GM12878 (cell line): ENCODE results near the gene GORASP2. TPM values are rescaled to one million over a fixed set of nuclear protein-coding genes. Genes with fewer than 3 reads are reported as not detected.

Experiments
- ATAC-seq: fragments of 200-7000 bp; cut with Tn5 transposase; 3 replicates; pipeline ENCODE4 v1.9.1; 2020; ENCODE audit warnings: mild to moderate bottlenecking, moderate library complexity
- BruUV-seq: library from RNA; stranded (reverse); fragments of 400-500 nt; replicated peaks from 2 replicates; lab custom pipeline; 2021; lab: Mats Ljungman, UMichigan
- CTCF ChIA-PET: fragments of 300-600 bp; sonication (Branson Sonifier 250); formaldehyde crosslinking; extraction: SDS; loops from one replicate; lab custom pipeline; 2021; ENCODE audit warnings: inconsistent platforms; lab: Yijun Ruan, JAX
- POLR2A ChIA-PET: fragments of 350-600 bp; formaldehyde crosslinking; extraction: SDS; loops from one replicate; lab custom pipeline; 2021; ENCODE audit warnings: inconsistent platforms; lab: Charles Lee
- RAD21 ChIA-PET: fragments of 300-600 bp; sonication (Branson Sonifier 250); formaldehyde crosslinking; loops from one replicate; lab custom pipeline; 2023; ENCODE audit warnings: antibody characterized with exemption; ENCODE audit not compliant: unreplicated experiment; lab: Charles Lee
- SMC1A ChIA-PET: fragments of 300-600 bp; sonication (Branson Sonifier 250); formaldehyde crosslinking; loops from one replicate; lab custom pipeline; 2023; ENCODE audit not compliant: unreplicated experiment, uncharacterized antibody; lab: Charles Lee
- DNase-seq: peaks from one replicate; pipeline ENCODE4 v3.0.0-alpha.2; 2011; ENCODE audit warnings: low read depth, low spot score
- FAIRE-seq: peaks from 3 replicates; lab custom pipeline; 2011; peaks lifted over from hg19 to GRCh38; lab: Jason Lieb, UNC
- H2AFZ ChIP-seq: 2 replicates; pipeline ENCODE4 v1.6.0; 2011; ENCODE audit warnings: low read depth, low read length, control low read depth; ENCODE audit not compliant: control insufficient read depth
- H3K27ac ChIP-seq: 2 replicates; pipeline ENCODE4 v1.5.1; 2011; ENCODE audit warnings: control low read depth; ENCODE audit not compliant: control insufficient read depth, insufficient read depth
- H3K27me3 ChIP-seq, 2 experiments: replicated peaks in 1 of 2; 2 replicates each; pipeline versions ENCODE4 v1.6.0 to v1.6.1; 2011; ENCODE audit warnings: low read length in 1 of 2; ENCODE audit not compliant: control insufficient read depth in 2 of 2, insufficient read depth in 2 of 2
- H3K36me3 ChIP-seq, 2 experiments: 2 replicates each; pipeline ENCODE4 v1.5.1; 2011; ENCODE audit warnings: low read length in 1 of 2; ENCODE audit not compliant: control insufficient read depth in 2 of 2, insufficient read depth in 2 of 2
- H3K4me1 ChIP-seq: 2 replicates; pipeline ENCODE4 v1.6.1; 2011; ENCODE audit warnings: mild to moderate bottlenecking, low read length, moderate library complexity, mixed read lengths; ENCODE audit not compliant: control insufficient read depth, insufficient read depth
- H3K4me2 ChIP-seq: 2 replicates; pipeline ENCODE4 v1.6.0; 2011; ENCODE audit warnings: control low read depth; ENCODE audit not compliant: control insufficient read depth, insufficient read depth
- H3K4me3 ChIP-seq: fragments of 200-600 bp; sonication (generic); 2 replicates; pipeline ENCODE4 v1.5.1; 2016
- H3K79me2 ChIP-seq: 2 replicates; pipeline ENCODE4 v1.6.0; 2011; ENCODE audit warnings: low read length; ENCODE audit not compliant: control insufficient read depth, insufficient read depth
- H3K9ac ChIP-seq: 2 replicates; pipeline ENCODE4 v1.8.0; 2011; ENCODE audit warnings: low read length, control low read depth, mixed read lengths; ENCODE audit not compliant: control insufficient read depth, insufficient read depth
- H3K9me3 ChIP-seq: replicated peaks from 3 replicates; pipeline ENCODE4 v1.5.1; 2011; ENCODE audit warnings: mild to moderate bottlenecking, low read length; ENCODE audit not compliant: control insufficient read depth, insufficient read depth
- H4K20me1 ChIP-seq: 2 replicates; pipeline ENCODE4 v1.6.0; 2011; ENCODE audit not compliant: control insufficient read depth, insufficient read depth
- EGR1 ChIP-seq, 2 experiments: IDR thresholded peaks; 1 replicate in 1 of 2; 2 replicates in 1 of 2; pipeline ENCODE4 v1.6.1; 2011 to 2012; ENCODE audit warnings: low read depth in 2 of 2, low read length in 2 of 2, borderline replicate concordance in 1 of 2, mild to moderate bottlenecking in 1 of 2, moderate library complexity in 1 of 2
- MTA2 ChIP-seq: fragments of 450-650 bp; IDR thresholded peaks from 2 replicates; pipeline ENCODE4 v1.6.1; 2016; ENCODE audit warnings: low read depth, mild to moderate bottlenecking, moderate library complexity
- RUNX3 ChIP-seq: IDR thresholded peaks from 2 replicates; pipeline ENCODE4 v1.6.1; 2012; ENCODE audit warnings: low read length, inconsistent platforms
- SREBF1 ChIP-seq: IDR thresholded peaks from 2 replicates; pipeline ENCODE4 v1.6.1; 2012; ENCODE audit warnings: mild to moderate bottlenecking, low read length
- SREBF2 ChIP-seq: IDR thresholded peaks from 2 replicates; pipeline ENCODE4 v1.6.1; 2012; ENCODE audit warnings: mild to moderate bottlenecking, low read length
- TARDBP ChIP-seq: IDR thresholded peaks from 2 replicates; pipeline ENCODE4 v1.6.1; 2016; ENCODE audit warnings: borderline replicate concordance
- ZNF207 ChIP-seq: fragments of 450-650 bp; IDR thresholded peaks from 2 replicates; pipeline ENCODE4 v1.6.1; 2014; ENCODE audit warnings: antibody characterized with exemption, mild to moderate bottlenecking, borderline replicate concordance
- WGBS: methylation state at CpG from one replicate; pipeline ENCODE4 v1.1.6; 2016; ENCODE audit warnings: low lambda C conversion rate; ENCODE audit not compliant: insufficient replicate concordance, insufficient coverage; ENCODE audit errors: missing lambda C conversion rate; 5-methylcytosine and 5-hydroxymethylcytosine counted together
- in situ Hi-C: fragments of 300-500 bp; cut with MboI; formaldehyde crosslinking; loops from 9 replicates; pipeline ENCODE4 v1.14.3; 2018; ENCODE audit warnings: mixed read lengths
- intact Hi-C: fragments of 100-400 bp; cut with micrococcal nuclease; formaldehyde crosslinking; loops from one replicate; pipeline ENCODE4 v1.14.2; 2022; ENCODE audit not compliant: unreplicated experiment
- polyA plus RNA-seq, 11 experiments: library from polyadenylated mRNA; depleted of rRNA in 4 of 11; unstranded in 6 of 11; stranded (reverse) in 5 of 11; fragments of >200 nt; fragmentation: Nextera tagmentation in 4 of 11; fragmentation: Illumina TruSeq in 1 of 11; extraction: Ambion mirVana in 4 of 11; extraction: Trizol in 1 of 11; gene quantifications; 1 replicate in 1 of 11; 2 replicates in 10 of 11; pipeline versions ENCODE4 v1.2.1 to v1.2.3, GENCODE V29; 2011 to 2016; ENCODE audit warnings: inconsistent platforms in 2 of 11, missing spikeins in 2 of 11, low read depth in 1 of 11
- total RNA-seq, 4 experiments: library from RNA; depleted of rRNA in 3 of 4; stranded (reverse); fragments of >200 nt in 3 of 4; fragmentation: Illumina TruSeq in 1 of 4; extraction: Trizol in 1 of 4; gene quantifications; 2 replicates each; pipeline versions ENCODE4 v1.2.1 to v1.2.3, GENCODE V29; 2013 to 2021
- TF ChIP-seq, protein P1 (sequence below): IDR thresholded peaks from 2 replicates; pipeline ENCODE4 v1.6.1; 2011; ENCODE audit warnings: low read depth, low read length, improper control_type of control experiment, borderline replicate concordance
- TF ChIP-seq, protein P2 (sequence below): fragments of 450-650 bp; IDR thresholded peaks from 2 replicates; pipeline ENCODE4 v1.6.1; 2018; ENCODE audit warnings: mild to moderate bottlenecking, low read depth, moderate library complexity; ENCODE audit not compliant: partially characterized antibody
- TF ChIP-seq, protein P3 (sequence below): fragments of 450-650 bp; IDR thresholded peaks from 2 replicates; pipeline ENCODE4 v1.6.1; 2014; ENCODE audit warnings: mild to moderate bottlenecking

GORASP2 gene
- total and polyA plus RNA-seq, 10 of the 15 experiments (the other 5 are each of a cell fraction or from before 2014, with no cell fraction given) = 26.3 to 169 (median 103) TPM

DNA sequence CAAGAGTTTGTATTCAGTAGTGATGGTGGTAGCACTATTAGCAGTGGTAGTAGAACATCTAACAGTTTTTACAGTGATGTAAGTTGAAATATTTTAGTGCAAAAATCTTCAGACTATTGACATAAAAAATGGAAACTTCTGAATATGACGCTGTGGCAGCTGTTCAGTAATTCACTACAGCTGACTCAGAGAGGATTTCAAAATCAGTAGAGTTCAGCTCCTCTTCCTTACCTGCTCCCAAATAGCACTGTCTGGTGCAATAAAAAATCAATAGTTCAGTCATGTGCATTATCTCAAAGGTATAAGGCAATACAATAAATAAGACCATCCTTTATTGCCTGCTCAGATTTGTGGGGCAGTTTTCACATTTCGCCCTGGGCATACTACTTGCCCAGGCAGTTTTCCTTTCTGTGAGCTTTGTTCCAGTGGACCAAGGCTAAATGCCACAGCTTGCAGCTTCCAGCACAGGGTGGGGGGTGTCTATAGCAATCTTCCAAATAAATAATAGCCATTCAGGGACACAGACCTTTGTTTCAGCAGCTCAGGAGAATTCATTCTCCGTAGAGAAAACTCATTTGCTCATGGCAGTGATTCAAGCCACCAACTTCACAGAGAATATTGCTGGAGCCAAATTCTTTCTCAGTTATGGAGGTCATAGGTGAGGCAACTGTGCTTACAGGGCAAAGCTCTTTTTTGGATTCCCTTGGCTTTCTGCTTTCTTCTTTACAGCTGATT is 33.9 kb upstream of the GORASP2 start:
- 27% methylated on average over 3 of the region's 3 CpGs for WGBS
- CTCF ChIA-PET = interaction anchor here (0.6 to 1.3 kb wide), 3 partner anchors 22 to 567 kb away, joined by 3 to 8 read pairs (median 3); no protein-coding TSS in a partner anchor
- POLR2A ChIA-PET = interaction anchor here (1.1 kb wide), 1 partner anchor 48 kb away, joined by 3 read pairs; no protein-coding TSS in a partner anchor

More for the DNA sequence above, 33.9 kb upstream of the GORASP2 start:
- Histone ChIP-seq H3K9ac (no peak overlapping the region), H4K20me1 (no peaks in the 10 kb centered on the region), H3K4me3 (no peak overlapping the region), H3K4me1 (no peaks in the 10 kb centered on the region), H3K79me2 (no peaks in the 10 kb centered on the region), H3K27ac (no peak overlapping the region), H3K9me3 (no peaks in the 10 kb centered on the region), H3K36me3 (no peaks in the 10 kb centered on the region), H2AFZ (no peak overlapping the region), H3K4me2 (no peak overlapping the region), H3K27me3 (no peaks in the 10 kb centered on the region; a peak in 3 of 4 replicates)
- ATAC-seq (no peak), DNase-seq (no peak), FAIRE-seq (no peak)
- no TSS peak for BruUV-seq
- intact Hi-C loops (no loop called here), in situ Hi-C loops (no loop called here)
- RAD21 ChIA-PET = no interaction called here
- TF ChIP-seq TARDBP = no peak
- TF ChIP-seq, protein P1, sequence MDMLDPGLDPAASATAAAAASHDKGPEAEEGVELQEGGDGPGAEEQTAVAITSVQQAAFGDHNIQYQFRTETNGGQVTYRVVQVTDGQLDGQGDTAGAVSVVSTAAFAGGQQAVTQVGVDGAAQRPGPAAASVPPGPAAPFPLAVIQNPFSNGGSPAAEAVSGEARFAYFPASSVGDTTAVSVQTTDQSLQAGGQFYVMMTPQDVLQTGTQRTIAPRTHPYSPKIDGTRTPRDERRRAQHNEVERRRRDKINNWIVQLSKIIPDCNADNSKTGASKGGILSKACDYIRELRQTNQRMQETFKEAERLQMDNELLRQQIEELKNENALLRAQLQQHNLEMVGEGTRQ = no peak
- no peak for TF ChIP-seq ZNF207
- no peak for TF ChIP-seq SREBF2
- TF ChIP-seq SREBF1 = no peak
- TF ChIP-seq MTA2 = no peak
- TF ChIP-seq RUNX3 = no peak
- no peak for TF ChIP-seq EGR1 (IDR thresholded peaks at IDR 0.05; ENCODE audit: borderline replicate concordance in 1 of 2, low read depth in 2 of 2, low read length in 2 of 2)
- TF ChIP-seq, protein P2, sequence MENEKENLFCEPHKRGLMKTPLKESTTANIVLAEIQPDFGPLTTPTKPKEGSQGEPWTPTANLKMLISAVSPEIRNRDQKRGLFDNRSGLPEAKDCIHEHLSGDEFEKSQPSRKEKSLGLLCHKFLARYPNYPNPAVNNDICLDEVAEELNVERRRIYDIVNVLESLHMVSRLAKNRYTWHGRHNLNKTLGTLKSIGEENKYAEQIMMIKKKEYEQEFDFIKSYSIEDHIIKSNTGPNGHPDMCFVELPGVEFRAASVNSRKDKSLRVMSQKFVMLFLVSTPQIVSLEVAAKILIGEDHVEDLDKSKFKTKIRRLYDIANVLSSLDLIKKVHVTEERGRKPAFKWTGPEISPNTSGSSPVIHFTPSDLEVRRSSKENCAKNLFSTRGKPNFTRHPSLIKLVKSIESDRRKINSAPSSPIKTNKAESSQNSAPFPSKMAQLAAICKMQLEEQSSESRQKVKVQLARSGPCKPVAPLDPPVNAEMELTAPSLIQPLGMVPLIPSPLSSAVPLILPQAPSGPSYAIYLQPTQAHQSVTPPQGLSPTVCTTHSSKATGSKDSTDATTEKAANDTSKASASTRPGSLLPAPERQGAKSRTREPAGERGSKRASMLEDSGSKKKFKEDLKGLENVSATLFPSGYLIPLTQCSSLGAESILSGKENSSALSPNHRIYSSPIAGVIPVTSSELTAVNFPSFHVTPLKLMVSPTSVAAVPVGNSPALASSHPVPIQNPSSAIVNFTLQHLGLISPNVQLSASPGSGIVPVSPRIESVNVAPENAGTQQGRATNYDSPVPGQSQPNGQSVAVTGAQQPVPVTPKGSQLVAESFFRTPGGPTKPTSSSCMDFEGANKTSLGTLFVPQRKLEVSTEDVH = no peak
- TF ChIP-seq, protein P3, sequence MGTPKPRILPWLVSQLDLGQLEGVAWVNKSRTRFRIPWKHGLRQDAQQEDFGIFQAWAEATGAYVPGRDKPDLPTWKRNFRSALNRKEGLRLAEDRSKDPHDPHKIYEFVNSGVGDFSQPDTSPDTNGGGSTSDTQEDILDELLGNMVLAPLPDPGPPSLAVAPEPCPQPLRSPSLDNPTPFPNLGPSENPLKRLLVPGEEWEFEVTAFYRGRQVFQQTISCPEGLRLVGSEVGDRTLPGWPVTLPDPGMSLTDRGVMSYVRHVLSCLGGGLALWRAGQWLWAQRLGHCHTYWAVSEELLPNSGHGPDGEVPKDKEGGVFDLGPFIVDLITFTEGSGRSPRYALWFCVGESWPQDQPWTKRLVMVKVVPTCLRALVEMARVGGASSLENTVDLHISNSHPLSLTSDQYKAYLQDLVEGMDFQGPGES = no peak
- SMC1A ChIA-PET = interaction anchor here (0.9 to 1.3 kb wide), 3 partner anchors 13 to 22 kb away, joined by 3 to 5 read pairs (median 3); no protein-coding TSS in a partner anchor
